GM23248 (cell line): ENCODE measurements around the gene SFRP2.

Source experiments
- EZH2 ChIP-seq: fragments of 200-600 bp; sonication (generic); IDR thresholded peaks from 2 replicates; pipeline ENCODE4 v1.6.1; 2018; ENCODE audit warnings: antibody characterized with exemption, mild to moderate bottlenecking; ENCODE audit not compliant: insufficient read depth, poor library complexity, severe bottlenecking
- EZH2phosphoT487 ChIP-seq: fragments of 200-600 bp; sonication (generic); IDR thresholded peaks from 2 replicates; pipeline ENCODE4 v1.6.1; 2018; ENCODE audit warnings: antibody characterized with exemption, moderate library complexity, mild to moderate bottlenecking, low read depth; ENCODE audit not compliant: insufficient read depth

- TF ChIP-seq EZH2 (no peak), EZH2phosphoT487 (no peak)
Measured at GRCh38 chr4:153809307-153809706, 20.4 kb upstream of the SFRP2 start.
